PFSK-1 (cell line): ENCODE measurements around the gene DNAJC5.

Source experiments
- FOXP2 ChIP-seq: optimal IDR thresholded peaks from 2 replicates; pipeline ENCODE3; 2011; ENCODE audit warnings: borderline replicate concordance, control low read depth, inconsistent platforms; ENCODE audit not compliant: insufficient read depth; ENCODE audit errors: extremely low read length, extremely low read depth
- POLR2AphosphoS5 ChIP-seq: IDR thresholded peaks from 2 replicates; pipeline ENCODE4 v1.6.1; 2012; ENCODE audit warnings: low read depth, mild to moderate bottlenecking, control low read depth, low read length, moderate library complexity
- SIN3A ChIP-seq: IDR thresholded peaks from 2 replicates; pipeline ENCODE4 v1.6.1; 2012; ENCODE audit warnings: mild to moderate bottlenecking, low read length, moderate library complexity, borderline replicate concordance; ENCODE audit not compliant: insufficient read depth
- TAF1 ChIP-seq: IDR thresholded peaks from 2 replicates; pipeline ENCODE4 v1.6.1; 2012; ENCODE audit warnings: low read length, control low read depth, borderline replicate concordance; ENCODE audit not compliant: insufficient read depth
- TF ChIP-seq, protein P1 (sequence below), 2 experiments: IDR thresholded peaks; 2 replicates each; pipeline versions ENCODE4 v1.6.1 to v1.8.0; 2011 to 2012; ENCODE audit warnings: low read depth in 2 of 2, low read length in 2 of 2, control low read depth in 1 of 2, inconsistent platforms in 1 of 2, mild to moderate bottlenecking in 1 of 2, moderate library complexity in 1 of 2; ENCODE audit not compliant: insufficient read depth in 1 of 2

Gene DNAJC5

DNA sequence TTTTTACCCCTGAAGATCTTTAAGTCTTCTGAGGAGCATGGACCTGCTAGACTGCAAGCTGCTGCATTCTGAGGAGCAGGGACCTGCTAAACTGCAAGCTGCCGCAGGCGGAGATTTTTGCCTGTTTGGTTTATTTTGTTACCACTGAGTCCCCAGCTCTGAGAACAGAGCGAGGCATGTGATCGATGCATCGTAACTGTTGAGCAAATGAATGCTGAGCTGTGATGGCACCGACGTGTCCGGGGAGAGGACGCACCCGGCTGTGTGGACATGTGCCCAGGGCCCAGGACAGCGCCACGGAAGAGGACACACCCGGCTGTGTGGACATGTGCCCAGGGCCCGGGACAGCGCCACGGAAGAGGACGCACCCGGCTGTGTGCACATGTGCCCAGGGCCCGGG lies 24.2 kb downstream of the DNAJC5 start:
- TF ChIP-seq, protein P1, sequence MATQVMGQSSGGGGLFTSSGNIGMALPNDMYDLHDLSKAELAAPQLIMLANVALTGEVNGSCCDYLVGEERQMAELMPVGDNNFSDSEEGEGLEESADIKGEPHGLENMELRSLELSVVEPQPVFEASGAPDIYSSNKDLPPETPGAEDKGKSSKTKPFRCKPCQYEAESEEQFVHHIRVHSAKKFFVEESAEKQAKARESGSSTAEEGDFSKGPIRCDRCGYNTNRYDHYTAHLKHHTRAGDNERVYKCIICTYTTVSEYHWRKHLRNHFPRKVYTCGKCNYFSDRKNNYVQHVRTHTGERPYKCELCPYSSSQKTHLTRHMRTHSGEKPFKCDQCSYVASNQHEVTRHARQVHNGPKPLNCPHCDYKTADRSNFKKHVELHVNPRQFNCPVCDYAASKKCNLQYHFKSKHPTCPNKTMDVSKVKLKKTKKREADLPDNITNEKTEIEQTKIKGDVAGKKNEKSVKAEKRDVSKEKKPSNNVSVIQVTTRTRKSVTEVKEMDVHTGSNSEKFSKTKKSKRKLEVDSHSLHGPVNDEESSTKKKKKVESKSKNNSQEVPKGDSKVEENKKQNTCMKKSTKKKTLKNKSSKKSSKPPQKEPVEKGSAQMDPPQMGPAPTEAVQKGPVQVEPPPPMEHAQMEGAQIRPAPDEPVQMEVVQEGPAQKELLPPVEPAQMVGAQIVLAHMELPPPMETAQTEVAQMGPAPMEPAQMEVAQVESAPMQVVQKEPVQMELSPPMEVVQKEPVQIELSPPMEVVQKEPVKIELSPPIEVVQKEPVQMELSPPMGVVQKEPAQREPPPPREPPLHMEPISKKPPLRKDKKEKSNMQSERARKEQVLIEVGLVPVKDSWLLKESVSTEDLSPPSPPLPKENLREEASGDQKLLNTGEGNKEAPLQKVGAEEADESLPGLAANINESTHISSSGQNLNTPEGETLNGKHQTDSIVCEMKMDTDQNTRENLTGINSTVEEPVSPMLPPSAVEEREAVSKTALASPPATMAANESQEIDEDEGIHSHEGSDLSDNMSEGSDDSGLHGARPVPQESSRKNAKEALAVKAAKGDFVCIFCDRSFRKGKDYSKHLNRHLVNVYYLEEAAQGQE (IDR thresholded peaks at IDR 0.05; ENCODE audit: insufficient read depth in 1 of 2, low read depth in 2 of 2, low read length in 2 of 2) = no peak
- TF ChIP-seq TAF1 = no peak
- no peak for TF ChIP-seq SIN3A
- no peak for TF ChIP-seq FOXP2
- TF ChIP-seq POLR2AphosphoS5 = no peak

DNA sequence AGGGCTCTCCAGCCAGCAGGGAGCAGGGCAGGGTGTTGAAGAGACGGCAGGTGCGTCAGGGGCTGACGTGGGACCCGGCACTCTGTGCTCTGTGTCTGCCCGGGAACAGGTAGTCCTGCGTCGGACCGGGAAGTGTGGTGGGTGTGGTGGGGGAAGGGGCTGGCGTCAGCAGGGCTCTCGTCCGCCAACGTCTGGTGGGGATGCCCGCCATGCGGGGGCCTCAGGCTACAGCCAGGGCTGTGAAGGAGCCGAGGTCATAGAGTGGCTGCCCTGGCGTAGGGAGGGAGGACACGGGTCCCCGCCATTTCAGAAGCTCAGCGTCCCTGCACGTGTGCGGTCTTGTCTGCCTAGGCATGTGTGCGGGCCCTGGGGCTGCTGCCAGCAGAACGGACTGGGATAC lies 25.3 kb downstream of the DNAJC5 start:
- TF ChIP-seq SIN3A = no peak
- no peak for TF ChIP-seq TAF1
- TF ChIP-seq, protein P1 (IDR thresholded peaks at IDR 0.05; ENCODE audit: insufficient read depth in 1 of 2, low read depth in 2 of 2, low read length in 2 of 2) = no peak
- no peak for TF ChIP-seq POLR2AphosphoS5
- TF ChIP-seq FOXP2 = no peak

GRCh38 chr20:63923651-63924050 lies 28.7 kb downstream of the DNAJC5 start:
- no peak for TF ChIP-seq SIN3A
- TF ChIP-seq FOXP2 = no peak
- TF ChIP-seq, protein P1 (IDR thresholded peaks at IDR 0.05; ENCODE audit: insufficient read depth in 1 of 2, low read depth in 2 of 2, low read length in 2 of 2) = no peak
- TF ChIP-seq TAF1 = no peak
- TF ChIP-seq POLR2AphosphoS5 = no peak

DNA sequence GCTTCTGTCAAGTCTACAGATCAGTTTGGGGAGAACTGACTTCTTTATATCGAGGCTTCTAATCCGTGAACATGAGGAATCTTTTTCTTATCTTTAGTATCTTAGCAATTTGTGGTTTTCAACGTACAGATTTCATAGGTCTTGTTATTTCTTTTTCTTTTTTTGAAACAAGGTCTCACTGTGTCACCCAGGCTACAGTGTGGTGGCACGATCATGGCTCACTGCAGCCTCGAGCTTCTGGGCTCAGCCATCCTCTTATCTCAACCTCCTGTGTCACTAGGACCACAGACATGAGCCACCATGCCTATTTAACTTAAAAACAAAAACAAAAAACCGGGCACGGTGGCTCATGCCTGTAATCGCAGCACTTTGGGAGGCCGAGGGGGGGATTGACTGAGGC lies 29.3 kb downstream of the DNAJC5 start:
- no peak for TF ChIP-seq TAF1

GRCh38 chr20:63926298-63926697 lies 31.4 kb downstream of the DNAJC5 start:
- TF ChIP-seq FOXP2 (no peak), SIN3A (no peak), TAF1 (no peak), POLR2AphosphoS5 (no peak)
- TF ChIP-seq, protein P1 (IDR thresholded peaks at IDR 0.05; ENCODE audit: insufficient read depth in 1 of 2, low read depth in 2 of 2, low read length in 2 of 2) = no peak
